ENCODE measurements around the gene ENKD1.

The ENKD1 gene

DNA sequence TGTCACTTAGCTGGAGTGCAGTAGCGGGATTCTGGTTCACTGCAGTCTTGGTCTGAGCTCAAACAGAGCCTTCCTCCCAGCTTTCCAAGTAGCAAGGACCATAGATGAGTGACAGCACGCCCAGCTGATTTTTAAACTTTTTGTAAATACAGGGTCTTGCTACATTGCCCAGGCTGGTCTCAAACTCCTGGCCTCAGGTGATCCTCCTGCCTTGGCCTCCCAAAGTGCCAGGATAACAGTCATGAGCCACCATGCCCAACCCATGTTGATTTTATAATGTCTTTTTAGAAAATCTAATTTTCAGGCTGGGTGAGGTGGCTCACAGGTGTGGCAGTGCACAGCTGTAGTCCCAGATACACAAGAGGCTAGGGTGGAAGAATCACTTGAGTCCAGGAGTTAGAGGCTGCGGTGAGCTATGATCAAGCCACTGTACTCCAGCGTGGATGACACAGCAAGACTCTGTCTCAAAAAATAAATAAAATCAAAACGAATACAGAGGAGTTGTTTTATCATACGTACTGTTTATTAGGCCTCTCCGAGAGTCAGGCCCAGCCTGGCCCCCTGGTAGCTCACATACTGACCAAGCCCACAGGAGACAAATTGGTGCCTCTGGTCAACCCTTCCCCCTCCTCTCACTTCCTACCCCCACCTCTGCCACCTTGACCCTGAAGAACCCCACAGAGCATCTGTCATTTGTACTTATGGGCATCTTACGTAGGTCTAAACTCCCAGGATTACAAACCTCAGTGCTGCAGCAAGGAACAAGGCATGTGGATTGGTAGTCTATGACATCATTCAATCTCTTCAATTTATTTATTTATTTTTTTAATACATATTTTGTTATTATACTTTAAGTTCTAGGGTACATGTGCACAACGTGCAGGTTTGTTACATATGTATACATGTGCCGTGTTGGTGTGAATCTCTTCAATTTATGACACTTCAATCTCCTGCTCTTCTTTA is 13.7 kb upstream of the ENKD1 start:
- no peak overlapping the region for H3K4me3 ChIP-seq (ENCODE audit: control insufficient read depth, low read depth, low read length)
- DNase-seq (ENCODE audit: low read depth) = no peak
- TF ChIP-seq CTCF (conservative IDR thresholded peaks at IDR 0.05; ENCODE audit: control insufficient read depth, insufficient read depth, low read depth, low read length) = no peak

GRCh38 chr16:67678354-67679023 is 11.9 kb upstream of the ENKD1 start:
- TF ChIP-seq CTCF (conservative IDR thresholded peaks at IDR 0.05; ENCODE audit: control insufficient read depth, insufficient read depth, low read depth, low read length) = no peak
- DNase-seq (ENCODE audit: low read depth) = no peak
- H3K4me3 ChIP-seq (ENCODE audit: control insufficient read depth, low read depth, low read length) = no peak overlapping the region

DNA sequence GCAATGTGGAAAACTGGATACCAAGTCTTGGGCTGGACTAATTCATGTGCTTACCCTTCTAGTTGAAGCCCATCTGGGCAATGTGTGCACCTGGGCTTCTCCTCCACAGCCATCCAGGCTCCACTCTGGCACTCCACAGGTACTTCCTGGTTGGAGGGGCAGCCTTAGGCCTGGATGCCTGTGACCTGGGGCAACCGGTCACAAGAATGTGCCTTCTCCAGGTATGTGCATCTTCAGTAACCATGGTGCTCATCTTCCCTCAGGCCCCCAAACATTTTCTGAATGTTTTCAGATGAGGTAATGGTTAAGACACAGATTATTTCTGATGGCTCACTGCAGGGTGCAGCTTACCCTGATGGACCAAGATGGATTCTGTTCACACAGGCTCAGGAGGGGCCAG is 11.2 kb upstream of the ENKD1 start:
- TF ChIP-seq CTCF (conservative IDR thresholded peaks at IDR 0.05; ENCODE audit: control insufficient read depth, insufficient read depth, low read depth, low read length) = no peak

GRCh38 chr16:67676939-67677338 is 10.4 kb upstream of the ENKD1 start:
- DNase-seq (ENCODE audit: low read depth) = no peak
- no peak overlapping the region for H3K4me3 ChIP-seq (ENCODE audit: control insufficient read depth, low read depth, low read length)
- no peak for TF ChIP-seq CTCF (conservative IDR thresholded peaks at IDR 0.05; ENCODE audit: control insufficient read depth, insufficient read depth, low read depth, low read length)

More for the DNA sequence above, 11.2 kb upstream of the ENKD1 start:
- no peak overlapping the region for H3K4me3 ChIP-seq (ENCODE audit: control insufficient read depth, low read depth, low read length)
- DNase-seq (ENCODE audit: low read depth) = no peak

DNA sequence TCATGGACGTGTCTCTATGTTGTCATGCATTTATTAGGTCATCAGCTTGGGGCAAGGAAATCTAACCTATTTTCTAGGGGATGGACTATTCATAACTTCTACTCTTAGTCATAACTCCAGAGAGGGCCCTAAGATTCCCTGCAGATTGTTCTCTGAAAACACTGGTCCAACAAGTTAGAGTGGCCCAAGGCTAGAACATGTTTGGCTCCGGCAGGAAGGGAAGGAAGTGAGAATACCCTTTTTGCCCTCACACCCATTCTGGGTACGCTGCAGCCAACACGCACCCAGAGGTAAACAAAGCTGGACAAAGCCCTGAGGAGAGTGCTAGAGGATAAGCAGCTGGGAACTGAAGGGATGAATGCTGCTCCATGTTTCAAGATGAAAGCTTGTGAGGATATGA is 10.0 kb upstream of the ENKD1 start:
- no peak for TF ChIP-seq CTCF (conservative IDR thresholded peaks at IDR 0.05; ENCODE audit: control insufficient read depth, insufficient read depth, low read depth, low read length)
- DNase-seq (ENCODE audit: low read depth) = no peak
- H3K4me3 ChIP-seq (ENCODE audit: control insufficient read depth, low read depth, low read length) = no peak overlapping the region

- H3K4me3 ChIP-seq (ENCODE audit: control insufficient read depth, low read depth, low read length) = no peak overlapping the region
- no peak for TF ChIP-seq CTCF (conservative IDR thresholded peaks at IDR 0.05; ENCODE audit: control insufficient read depth, insufficient read depth, low read depth, low read length)
- no peak for DNase-seq (ENCODE audit: low read depth)
Observed at GRCh38 chr16:67675999-67676398, 9.4 kb upstream of the ENKD1 start.
